ENCODE measurements around the gene NCK2. TPM values are rescaled to one million over a fixed set of nuclear protein-coding genes. Genes with fewer than 3 reads are reported as not detected.

The NCK2 gene
- total RNA-seq: 100 to 1,000 TPM in 4 of 5 experiments, 10 to 100 TPM in 1; 75.3 to 134 (median 109) TPM
- 10 to 100 TPM; 30.8 to 73.0 TPM for polyA plus RNA-seq
- 125 reads per million, percentile 88 among the genes with 10 or more reads in this experiment for total RNA-seq

DNA sequence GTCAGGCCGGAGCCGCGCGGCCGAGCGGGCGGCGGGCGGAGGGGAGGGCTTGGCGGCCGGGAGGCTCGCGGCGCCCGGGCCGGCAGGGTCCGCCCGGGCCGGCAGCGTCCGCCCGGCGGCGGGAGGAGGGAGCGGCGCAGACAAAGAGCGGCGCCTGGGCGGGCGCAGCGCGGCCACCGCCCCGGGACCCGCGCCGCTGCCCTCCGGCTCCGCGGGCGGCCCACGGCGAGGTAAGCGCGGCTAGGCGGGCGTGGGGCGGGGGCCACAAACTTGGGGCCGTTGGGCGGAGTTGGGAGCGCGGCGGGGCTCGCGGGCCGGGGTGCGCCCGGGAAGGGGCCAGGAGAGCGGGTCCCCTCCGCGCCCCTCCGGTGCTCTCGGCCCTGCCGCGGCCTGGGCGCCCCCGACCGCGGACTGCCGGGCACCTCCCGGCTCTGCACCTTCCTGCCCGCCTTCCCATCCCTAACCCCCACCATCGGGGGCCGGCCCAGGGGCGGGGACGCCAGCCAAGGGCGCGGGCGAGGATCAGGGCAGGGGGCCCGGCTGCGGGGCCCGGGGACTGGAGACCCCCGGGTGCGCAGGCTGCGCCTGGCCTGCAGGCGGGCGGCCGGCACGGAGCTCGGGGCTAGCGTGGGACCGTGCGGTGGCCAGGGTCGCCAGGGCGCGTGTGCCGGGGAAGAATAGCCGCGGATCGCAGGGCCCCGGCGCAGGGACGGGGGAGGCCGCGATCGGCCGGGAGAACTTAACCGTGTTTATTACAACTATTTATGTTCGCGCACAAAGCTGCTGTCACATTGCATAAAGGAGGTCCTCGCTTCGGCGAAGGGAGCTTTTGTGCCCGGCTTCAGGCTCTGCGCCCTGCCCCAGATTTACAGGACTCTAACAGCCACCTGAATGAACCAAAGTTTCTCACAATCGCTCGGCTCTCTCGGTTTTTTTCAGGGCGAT lies at the start of gene NCK2:
TSS of gene NCK2 (plus strand) at position 4 of the 945 bp plus-strand sequence. CDS start 110,152 bp downstream, outside the sequence.
- peak within 1 kb of the TSS; percentile 94 for H3K4me3 ChIP-seq (ENCODE audit: low read length)
- no peaks in the 10 kb centered on the region for H3K27me3 Mint-ChIP-seq
- H3K4me3 Mint-ChIP-seq: peak within 1 kb of the TSS; percentile 87 to 99 (median 95)
- H3K4me1 Mint-ChIP-seq: peaks cover 43 to 82% (median 77%) of the 10 kb centered on the region in 7 donors
- no peaks in the 10 kb centered on the region for H3K9me3 ChIP-seq (ENCODE audit: control insufficient read depth in 2 of 3, low read length in 3 of 3)
- H3K27ac ChIP-seq (ENCODE audit: low read depth, low read length): peak within 1 kb of the TSS; percentile 89
- H3K4me1 ChIP-seq (ENCODE audit: control insufficient read depth in 2 of 2, insufficient read depth in 2 of 2, low read length in 2 of 2): peaks cover 48 to 52% of the 10 kb centered on the region in 2 donors
- peak within 1 kb of the TSS; percentile 95 to 99 (median 97) for H3K27ac Mint-ChIP-seq
- intact Hi-C loops (cut with micrococcal nuclease): loop anchor here (1.0 to 10.0 kb wide), 4 partner anchors 92 to 449 kb away; partner anchors contain the start of genes C2orf49 (in 1 of the 2) and UXS1 (in 1 of the 2)
- H3K36me3 ChIP-seq (ENCODE audit: control insufficient read depth in 2 of 3, insufficient read depth in 3 of 3, low read length in 3 of 3): peaks cover 0 to 5% (median 0%) of the 10 kb centered on the region in 3 experiments
- ChIA-PET CTCF (interaction anchor here (0.7 to 1.9 kb wide), 4 partner anchors 10 to 283 kb away, joined by 3 to 5 read pairs (median 4); no protein-coding TSS in a partner anchor), POLR2A (interaction anchor here (0.8 to 3.6 kb wide), 31 partner anchors 8 to 416 kb away, joined by 3 to 51 read pairs (median 5); no protein-coding TSS in a partner anchor)
- H3K36me3 Mint-ChIP-seq: peaks cover 9 to 47% (median 18%) of the 10 kb centered on the region in 5 donors
- peaks cover 0 to 20% (median 0%) of the 10 kb centered on the region in 11 donors for H3K9me3 Mint-ChIP-seq
- H3K27me3 ChIP-seq (ENCODE audit: control insufficient read depth in 2 of 2, insufficient read depth in 2 of 2, low read length in 2 of 2): no peaks in the 10 kb centered on the region
- peak in 5 of 9 donors; percentile 29 to 47 (median 41) for DNase-seq
- peak; percentile 27 for ATAC-seq

- no peak for DNase-seq
- ATAC-seq: no peak
- no peaks in the 10 kb centered on the region for H3K36me3 Mint-ChIP-seq
- H3K4me3 ChIP-seq (ENCODE audit: low read length): no peak overlapping the region
- no peaks in the 10 kb centered on the region for H3K4me1 ChIP-seq (ENCODE audit: control insufficient read depth in 2 of 2, insufficient read depth in 2 of 2, low read length in 2 of 2)
- H3K36me3 ChIP-seq (ENCODE audit: control insufficient read depth in 2 of 3, insufficient read depth in 3 of 3, low read length in 3 of 3): no peaks in the 10 kb centered on the region
- ChIA-PET POLR2A (no interaction called here), CTCF (interaction anchor here (1.1 kb wide), 1 partner anchor 387 kb away, joined by 3 read pairs; no protein-coding TSS in a partner anchor)
- H3K9me3 ChIP-seq (ENCODE audit: control insufficient read depth in 2 of 3, low read length in 3 of 3): no peaks in the 10 kb centered on the region
- H3K27ac ChIP-seq (ENCODE audit: low read depth, low read length): no peak overlapping the region
- H3K27ac Mint-ChIP-seq: no peak overlapping the region
- no peaks in the 10 kb centered on the region for H3K27me3 ChIP-seq (ENCODE audit: control insufficient read depth in 2 of 2, insufficient read depth in 2 of 2, low read length in 2 of 2)
- peaks cover 0 to 7% (median 0%) of the 10 kb centered on the region in 7 donors for H3K4me1 Mint-ChIP-seq
- intact Hi-C loops (cut with micrococcal nuclease): no loop called here
- H3K4me3 Mint-ChIP-seq: no peak overlapping the region
- H3K9me3 Mint-ChIP-seq: peaks cover 0 to 9% (median 0%) of the 10 kb centered on the region in 11 donors
- peaks cover 0 to 21% (median 0%) of the 10 kb centered on the region in 5 donors for H3K27me3 Mint-ChIP-seq
These were observed 46.8 kb upstream of the NCK2 start for GRCh38 chr2:105697781-105698449.

DNA sequence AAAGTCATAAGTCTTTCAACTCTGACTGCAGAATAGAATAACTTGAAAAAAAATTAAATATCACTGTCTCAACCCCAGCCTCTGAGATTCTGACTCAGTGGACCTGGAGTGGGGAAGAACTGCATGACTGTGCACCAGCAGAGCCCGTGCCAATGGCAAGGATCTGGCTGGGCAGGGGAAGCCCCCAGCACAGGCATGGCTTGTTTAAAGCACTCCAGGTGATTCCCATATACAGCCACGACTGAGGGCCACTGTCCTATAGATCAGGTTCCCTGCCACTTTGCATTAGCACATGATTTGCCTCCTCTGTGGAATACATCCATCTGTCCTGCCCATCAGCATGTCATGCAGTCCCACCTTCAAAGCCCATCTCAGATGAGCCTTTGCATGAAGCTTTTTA lies 45.9 kb upstream of the NCK2 start:
- Mint-ChIP-seq H3K27me3 (peaks cover 0 to 29% (median 0%) of the 10 kb centered on the region in 5 donors), H3K4me3 (no peak overlapping the region), H3K9me3 (peaks cover 0 to 9% (median 1%) of the 10 kb centered on the region in 11 donors), H3K36me3 (no peaks in the 10 kb centered on the region), H3K27ac (no peak overlapping the region), H3K4me1 (peaks cover 0 to 7% (median 0%) of the 10 kb centered on the region in 7 donors)
- intact Hi-C loops (cut with micrococcal nuclease): no loop called here
- Histone ChIP-seq H3K4me3 (ENCODE audit: low read length) (no peak overlapping the region), H3K4me1 (ENCODE audit: control insufficient read depth in 2 of 2, insufficient read depth in 2 of 2, low read length in 2 of 2) (no peaks in the 10 kb centered on the region), H3K36me3 (ENCODE audit: control insufficient read depth in 2 of 3, insufficient read depth in 3 of 3, low read length in 3 of 3) (no peaks in the 10 kb centered on the region), H3K27me3 (ENCODE audit: control insufficient read depth in 2 of 2, insufficient read depth in 2 of 2, low read length in 2 of 2) (no peaks in the 10 kb centered on the region), H3K9me3 (ENCODE audit: control insufficient read depth in 2 of 3, low read length in 3 of 3) (no peaks in the 10 kb centered on the region), H3K27ac (ENCODE audit: low read depth, low read length) (no peak overlapping the region)
- ChIA-PET CTCF (no interaction called here), POLR2A (interaction anchor here (0.6 kb wide), 1 partner anchor 670 kb away, joined by 3 read pairs; no protein-coding TSS in a partner anchor)
- ATAC-seq (no peak), DNase-seq (no peak)

- H3K27ac ChIP-seq (ENCODE audit: low read depth, low read length): no peak overlapping the region
- intact Hi-C loops (cut with micrococcal nuclease): no loop called here
- H3K4me3 Mint-ChIP-seq: no peak overlapping the region
- DNase-seq (no peak), ATAC-seq (no peak)
- POLR2A ChIA-PET: no interaction called here
- H3K9me3 Mint-ChIP-seq: peaks cover 0 to 2% (median 0%) of the 10 kb centered on the region in 11 donors
- H3K4me1 ChIP-seq (ENCODE audit: control insufficient read depth in 2 of 2, insufficient read depth in 2 of 2, low read length in 2 of 2): no peaks in the 10 kb centered on the region
- H3K4me3 ChIP-seq (ENCODE audit: low read length): no peak overlapping the region
- no peaks in the 10 kb centered on the region for H3K36me3 Mint-ChIP-seq
- peaks cover 0 to 7% (median 0%) of the 10 kb centered on the region in 7 donors for H3K4me1 Mint-ChIP-seq
- no peaks in the 10 kb centered on the region for H3K27me3 ChIP-seq (ENCODE audit: control insufficient read depth in 2 of 2, insufficient read depth in 2 of 2, low read length in 2 of 2)
- no peaks in the 10 kb centered on the region for H3K36me3 ChIP-seq (ENCODE audit: control insufficient read depth in 2 of 3, insufficient read depth in 3 of 3, low read length in 3 of 3)
- no peak overlapping the region for H3K27ac Mint-ChIP-seq
- H3K27me3 Mint-ChIP-seq: peaks cover 0 to 43% (median 0%) of the 10 kb centered on the region in 5 donors
- CTCF ChIA-PET: interaction anchor here (0.9 to 1.0 kb wide), 2 partner anchors 13 to 18 kb away, joined by 3 read pairs; no protein-coding TSS in a partner anchor
- no peaks in the 10 kb centered on the region for H3K9me3 ChIP-seq (ENCODE audit: control insufficient read depth in 2 of 3, low read length in 3 of 3)
These were observed 43.7 kb upstream of the NCK2 start for GRCh38 chr2:105701042-105701441.

DNA sequence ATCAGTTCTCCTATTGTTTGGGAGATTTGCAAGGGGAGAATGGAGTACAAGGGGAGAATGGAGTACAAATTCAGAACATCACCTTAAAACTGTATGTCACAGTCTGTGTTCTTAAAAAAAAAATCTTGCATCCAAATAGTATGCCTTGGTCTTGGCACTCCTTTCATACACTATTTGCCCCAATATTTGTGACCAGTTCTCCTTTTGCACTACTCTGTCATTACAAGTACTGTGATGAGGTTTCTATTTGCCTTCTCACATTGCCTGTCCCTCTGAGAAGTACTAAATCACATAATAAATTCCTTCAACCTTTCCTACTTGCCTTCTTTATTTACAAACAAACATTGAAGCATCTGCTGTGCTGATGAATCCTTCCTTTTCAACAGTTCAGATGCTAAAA lies 36.0 kb upstream of the NCK2 start:
- no peak overlapping the region for H3K4me3 ChIP-seq (ENCODE audit: low read length)
- POLR2A ChIA-PET: no interaction called here
- H3K9me3 ChIP-seq (ENCODE audit: control insufficient read depth in 2 of 3, low read length in 3 of 3): no peaks in the 10 kb centered on the region
- no peaks in the 10 kb centered on the region for H3K4me1 ChIP-seq (ENCODE audit: control insufficient read depth in 2 of 2, insufficient read depth in 2 of 2, low read length in 2 of 2)
- Mint-ChIP-seq H3K27ac (peak overlapping the region in 1 of 9 donors; percentile 1), H3K27me3 (peaks cover 0 to 25% (median 0%) of the 10 kb centered on the region in 5 donors), H3K9me3 (peaks cover 0 to 2% (median 0%) of the 10 kb centered on the region in 11 donors), H3K36me3 (no peaks in the 10 kb centered on the region), H3K4me3 (no peak overlapping the region), H3K4me1 (peaks cover 0 to 6% (median 0%) of the 10 kb centered on the region in 7 donors)
- H3K27ac ChIP-seq (ENCODE audit: low read depth, low read length): no peak overlapping the region
- H3K27me3 ChIP-seq (ENCODE audit: control insufficient read depth in 2 of 2, insufficient read depth in 2 of 2, low read length in 2 of 2): peaks cover 0 to 4% of the 10 kb centered on the region in 2 donors
- ATAC-seq (no peak), DNase-seq (no peak)
- CTCF ChIA-PET: no interaction called here
- no peaks in the 10 kb centered on the region for H3K36me3 ChIP-seq (ENCODE audit: control insufficient read depth in 2 of 3, insufficient read depth in 3 of 3, low read length in 3 of 3)
- intact Hi-C loops (cut with micrococcal nuclease): no loop called here

DNA sequence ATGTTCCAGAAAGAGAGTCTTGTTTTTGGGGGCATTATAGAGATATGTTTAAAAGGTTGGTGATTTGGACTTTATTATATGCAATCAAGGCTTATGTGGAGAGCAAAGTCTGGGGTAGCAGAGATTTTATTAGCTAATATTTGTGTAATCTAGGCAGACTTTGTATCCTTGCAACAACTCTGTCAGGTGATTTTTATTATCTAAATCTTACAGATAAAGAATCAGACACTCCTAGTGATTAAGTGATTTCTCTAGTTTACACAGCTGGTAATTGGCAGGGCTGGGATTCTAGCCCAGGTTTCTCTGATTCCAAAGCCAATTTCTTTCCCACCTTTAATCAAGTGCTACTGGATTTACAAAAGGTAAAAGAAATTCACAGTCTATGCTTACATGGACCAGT lies 33.3 kb upstream of the NCK2 start:
- H3K4me1 ChIP-seq (ENCODE audit: control insufficient read depth in 2 of 2, insufficient read depth in 2 of 2, low read length in 2 of 2): no peaks in the 10 kb centered on the region
- peaks cover 0 to 4% (median 0%) of the 10 kb centered on the region in 5 donors for H3K36me3 Mint-ChIP-seq
- H3K9me3 ChIP-seq (ENCODE audit: control insufficient read depth in 2 of 3, low read length in 3 of 3): no peaks in the 10 kb centered on the region
- H3K27ac ChIP-seq (ENCODE audit: low read depth, low read length): no peak overlapping the region
- H3K27ac Mint-ChIP-seq: no peak overlapping the region
- ATAC-seq (no peak), DNase-seq (no peak)
- peaks cover 0 to 15% (median 0%) of the 10 kb centered on the region in 5 donors for H3K27me3 Mint-ChIP-seq
- POLR2A ChIA-PET: no interaction called here
- intact Hi-C loops (cut with micrococcal nuclease): no loop called here
- H3K4me1 Mint-ChIP-seq: peaks cover 0 to 8% (median 0%) of the 10 kb centered on the region in 7 donors
- H3K36me3 ChIP-seq (ENCODE audit: control insufficient read depth in 2 of 3, insufficient read depth in 3 of 3, low read length in 3 of 3): no peaks in the 10 kb centered on the region
- H3K4me3 Mint-ChIP-seq: no peak overlapping the region
- H3K27me3 ChIP-seq (ENCODE audit: control insufficient read depth in 2 of 2, insufficient read depth in 2 of 2, low read length in 2 of 2): peaks cover 0 to 4% of the 10 kb centered on the region in 2 donors
- peaks cover 0 to 3% (median 0%) of the 10 kb centered on the region in 11 donors for H3K9me3 Mint-ChIP-seq
- CTCF ChIA-PET: no interaction called here
- H3K4me3 ChIP-seq (ENCODE audit: low read length): no peak overlapping the region
